Measurements from ENCODE around the gene GIPR.
A peak's percentile ranks its signal among the peaks of the same experiment; 100 is the strongest.

Gene GIPR

DNA sequence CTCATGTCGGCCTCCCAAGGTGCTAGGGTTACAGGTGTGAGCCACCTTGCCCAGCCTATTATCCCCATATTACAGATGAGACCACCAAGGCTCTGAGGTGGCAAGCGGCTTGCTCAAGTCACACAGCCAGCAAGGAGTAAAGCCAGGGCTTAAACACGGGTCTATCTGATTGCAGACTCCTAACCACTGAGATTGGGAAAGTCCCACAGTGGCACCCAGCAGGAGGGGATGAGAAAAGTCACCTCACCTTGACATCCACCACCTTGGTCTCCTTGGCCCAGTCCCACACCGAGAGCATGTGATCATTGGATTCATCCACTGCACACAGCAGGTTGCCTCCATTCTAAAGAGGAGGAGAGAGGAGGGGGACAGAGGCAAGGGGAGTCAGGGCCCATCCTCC lies 38.3 kb upstream of the GIPR start:
- DNase-seq = no peak
- Histone ChIP-seq H4K5ac (ENCODE audit: low read length) (no peak overlapping the region), H3K4me2 (ENCODE audit: low read length) (no peak overlapping the region), H3K4me1 (ENCODE audit: control insufficient read depth, low read depth, low read length) (peaks cover 6% of the 10 kb centered on the region), H3K23ac (ENCODE audit: low read length) (no peak overlapping the region), H2BK5ac (ENCODE audit: low read length) (no peak overlapping the region), H3K36me3 (ENCODE audit: control insufficient read depth, insufficient read depth, low read length) (no peaks in the 10 kb centered on the region), H3K27me3 (ENCODE audit: insufficient read depth, low read length, poor library complexity) (no peaks in the 10 kb centered on the region), H3K9ac (ENCODE audit: low read length) (no peak overlapping the region), H3K56ac (ENCODE audit: low read length) (no peak overlapping the region), H3K4ac (ENCODE audit: low read depth, low read length) (no peak overlapping the region), H2AK5ac (ENCODE audit: low read length) (no peak overlapping the region), H2BK15ac (replicated peaks; ENCODE audit: low read depth) (no peak overlapping the region), H4K8ac (ENCODE audit: low read depth, low read length) (no peak overlapping the region), H3K4me3 (ENCODE audit: low read length) (no peak overlapping the region), H3K18ac (ENCODE audit: low read length) (no peak overlapping the region), H3K79me2 (ENCODE audit: control insufficient read depth, insufficient read depth, low read length) (no peaks in the 10 kb centered on the region), H3K27ac (ENCODE audit: low read depth, low read length) (no peak overlapping the region), H3K79me1 (ENCODE audit: low read length) (no peaks in the 10 kb centered on the region), H2BK120ac (ENCODE audit: low read depth, low read length) (no peak overlapping the region)
- no CpG with 5 or more reads among the region's 4 CpGs for WGBS (ENCODE audit: extremely low coverage, insufficient coverage, low lambda C conversion rate)

DNA sequence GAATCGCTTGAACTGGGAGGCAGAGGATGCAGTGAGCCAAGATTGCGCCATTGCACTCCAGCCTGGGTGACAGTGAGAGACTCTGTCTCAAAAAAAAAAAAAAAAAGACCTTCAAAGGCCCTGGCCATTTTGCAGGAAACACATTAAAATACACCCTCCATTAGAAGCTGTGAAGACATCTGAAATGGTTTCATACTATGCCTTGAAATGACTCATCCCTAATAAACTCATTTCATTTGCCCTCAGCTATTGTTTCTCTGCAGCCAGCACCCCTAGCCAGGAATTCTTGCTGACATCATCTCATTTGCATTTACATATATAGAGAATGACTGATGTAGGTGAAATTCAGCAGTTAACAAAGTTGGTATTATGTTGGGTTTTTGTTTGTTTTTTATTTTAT lies 37.6 kb upstream of the GIPR start:
- H3K18ac ChIP-seq (ENCODE audit: low read length) = no peak overlapping the region
- no peaks in the 10 kb centered on the region for H3K79me1 ChIP-seq (ENCODE audit: low read length)
- H3K23ac ChIP-seq (ENCODE audit: low read length) = no peak overlapping the region
- peaks cover 6% of the 10 kb centered on the region for H3K4me1 ChIP-seq (ENCODE audit: control insufficient read depth, low read depth, low read length)
- H2AK5ac ChIP-seq (ENCODE audit: low read length) = no peak overlapping the region
- WGBS (ENCODE audit: extremely low coverage, insufficient coverage, low lambda C conversion rate) = no CpG with 5 or more reads among the region's 2 CpGs
- no peaks in the 10 kb centered on the region for H3K79me2 ChIP-seq (ENCODE audit: control insufficient read depth, insufficient read depth, low read length)
- H3K9ac ChIP-seq (ENCODE audit: low read length) = no peak overlapping the region
- no peak overlapping the region for H2BK120ac ChIP-seq (ENCODE audit: low read depth, low read length)
- no peak overlapping the region for H2BK15ac ChIP-seq (replicated peaks; ENCODE audit: low read depth)
- H3K56ac ChIP-seq (ENCODE audit: low read length) = no peak overlapping the region
- no peaks in the 10 kb centered on the region for H3K27me3 ChIP-seq (ENCODE audit: insufficient read depth, low read length, poor library complexity)
- H3K4ac ChIP-seq (ENCODE audit: low read depth, low read length) = no peak overlapping the region
- no peak overlapping the region for H3K4me3 ChIP-seq (ENCODE audit: low read length)
- no peaks in the 10 kb centered on the region for H3K36me3 ChIP-seq (ENCODE audit: control insufficient read depth, insufficient read depth, low read length)
- no peak overlapping the region for H2BK5ac ChIP-seq (ENCODE audit: low read length)
- H4K8ac ChIP-seq (ENCODE audit: low read depth, low read length) = no peak overlapping the region
- DNase-seq = peak; percentile 92
- no peak overlapping the region for H3K27ac ChIP-seq (ENCODE audit: low read depth, low read length)
- H3K4me2 ChIP-seq (ENCODE audit: low read length) = no peak overlapping the region
- no peak overlapping the region for H4K5ac ChIP-seq (ENCODE audit: low read length)

DNA sequence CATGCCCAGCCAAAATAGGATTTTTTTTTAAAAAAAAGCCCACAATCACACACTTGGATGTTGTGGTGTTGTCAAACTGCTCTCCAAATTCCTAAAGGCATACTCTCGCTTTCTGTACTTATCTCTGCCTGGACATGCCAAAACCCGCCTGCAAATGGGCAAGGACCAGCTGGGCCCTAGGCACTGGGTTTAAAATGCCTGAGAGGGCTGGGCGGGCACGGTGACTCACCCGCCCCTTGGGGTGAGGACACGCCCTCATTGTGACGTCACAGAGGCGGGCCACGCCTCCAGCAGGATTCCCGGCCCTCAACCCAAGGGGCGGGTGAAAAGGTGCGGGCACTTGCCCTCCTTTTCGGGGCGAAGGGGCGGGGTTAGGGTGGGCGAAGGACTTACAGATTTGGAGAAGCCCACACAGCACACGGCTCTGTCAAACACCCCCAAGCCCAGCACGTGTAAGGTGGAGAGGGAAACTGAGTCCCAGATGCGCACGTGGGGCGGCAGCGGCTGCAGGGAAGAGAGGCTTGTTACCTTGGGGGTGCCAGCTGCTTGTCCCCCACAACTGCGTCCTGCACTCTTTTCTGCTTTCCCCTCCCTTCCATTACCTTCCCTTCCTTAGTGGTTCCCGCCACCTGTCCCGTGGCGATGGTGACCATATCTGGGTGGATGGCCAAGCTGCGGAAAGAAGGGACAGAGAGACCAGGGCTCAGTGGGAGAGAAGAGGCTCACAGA lies 35.4 kb upstream of the GIPR start:
- Histone ChIP-seq H2BK5ac (ENCODE audit: low read length) (no peak overlapping the region), H3K18ac (ENCODE audit: low read length) (no peak overlapping the region), H3K9ac (ENCODE audit: low read length) (peak overlapping the region; percentile 65), H3K79me1 (ENCODE audit: low read length) (no peaks in the 10 kb centered on the region), H3K79me2 (ENCODE audit: control insufficient read depth, insufficient read depth, low read length) (no peaks in the 10 kb centered on the region), H3K27me3 (ENCODE audit: insufficient read depth, low read length, poor library complexity) (no peaks in the 10 kb centered on the region), H3K36me3 (ENCODE audit: control insufficient read depth, insufficient read depth, low read length) (no peaks in the 10 kb centered on the region), H3K23ac (ENCODE audit: low read length) (no peak overlapping the region), H2BK15ac (replicated peaks; ENCODE audit: low read depth) (no peak overlapping the region), H2AK5ac (ENCODE audit: low read length) (no peak overlapping the region), H3K4me2 (ENCODE audit: low read length) (peak overlapping the region; percentile 73), H3K27ac (ENCODE audit: low read depth, low read length) (peak overlapping the region; percentile 29), H3K4ac (ENCODE audit: low read depth, low read length) (peak overlapping the region; percentile 78), H3K56ac (ENCODE audit: low read length) (peak overlapping the region; percentile 88), H3K4me3 (ENCODE audit: low read length) (no peak overlapping the region), H4K8ac (ENCODE audit: low read depth, low read length) (no peak overlapping the region), H2BK120ac (ENCODE audit: low read depth, low read length) (no peak overlapping the region), H4K5ac (ENCODE audit: low read length) (no peak overlapping the region), H3K4me1 (ENCODE audit: control insufficient read depth, low read depth, low read length) (peaks cover 6% of the 10 kb centered on the region)
- peak; percentile 92 for DNase-seq
- WGBS (ENCODE audit: extremely low coverage, insufficient coverage, low lambda C conversion rate) = no CpG with 5 or more reads among the region's 27 CpGs

DNA sequence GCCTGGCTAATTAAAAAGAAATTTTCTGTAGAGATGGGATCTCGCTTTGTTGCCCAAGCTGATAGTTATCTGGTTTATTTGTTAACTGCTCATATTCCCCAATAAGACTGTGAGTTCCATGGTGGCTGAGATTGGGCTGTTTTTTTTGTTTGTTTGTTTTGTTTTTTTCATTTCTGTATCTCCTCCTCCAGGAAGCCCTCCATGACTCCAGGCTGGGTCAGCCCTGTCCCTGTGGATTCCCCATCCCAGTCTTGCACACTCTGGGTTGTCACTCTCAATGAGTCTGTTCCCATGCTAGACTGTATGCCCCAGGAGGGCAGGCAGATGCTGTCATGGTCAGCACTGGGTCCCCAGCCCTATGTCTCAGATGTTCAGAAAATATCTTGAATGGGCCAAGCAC lies 31.7 kb upstream of the GIPR start:
- WGBS (ENCODE audit: extremely low coverage, insufficient coverage, low lambda C conversion rate) = no CpG with 5 or more reads among the region's 1 CpG

DNA sequence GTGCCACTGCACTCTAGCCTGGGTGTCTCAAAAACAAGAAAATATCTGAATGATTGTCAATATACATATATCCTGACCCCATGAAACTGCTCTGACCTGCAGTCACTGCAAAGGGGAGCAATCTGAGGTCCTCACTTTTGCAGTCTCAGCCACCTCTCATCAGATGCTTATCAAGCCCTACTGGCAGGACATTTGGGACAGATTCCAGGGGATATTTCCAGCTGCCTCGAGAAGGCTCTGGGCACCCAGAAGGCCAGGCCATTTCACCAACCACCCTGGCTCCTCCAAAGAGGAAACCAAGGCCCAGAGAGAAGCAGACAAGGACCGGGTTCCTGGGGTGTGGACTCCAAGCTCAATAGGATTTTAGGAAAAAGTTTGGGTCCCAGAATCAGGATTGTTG lies 31.1 kb upstream of the GIPR start:
- no peak overlapping the region for H3K4ac ChIP-seq (ENCODE audit: low read depth, low read length)
- no peaks in the 10 kb centered on the region for H3K27me3 ChIP-seq (ENCODE audit: insufficient read depth, low read length, poor library complexity)
- H3K4me3 ChIP-seq (ENCODE audit: low read length) = no peak overlapping the region
- no peak overlapping the region for H2BK5ac ChIP-seq (ENCODE audit: low read length)
- H2BK120ac ChIP-seq (ENCODE audit: low read depth, low read length) = no peak overlapping the region
- no peak overlapping the region for H3K23ac ChIP-seq (ENCODE audit: low read length)
- no peak overlapping the region for H4K5ac ChIP-seq (ENCODE audit: low read length)
- H3K4me2 ChIP-seq (ENCODE audit: low read length) = no peak overlapping the region
- no peaks in the 10 kb centered on the region for H3K36me3 ChIP-seq (ENCODE audit: control insufficient read depth, insufficient read depth, low read length)
- H3K4me1 ChIP-seq (ENCODE audit: control insufficient read depth, low read depth, low read length) = peaks cover 7% of the 10 kb centered on the region
- DNase-seq = no peak
- H2AK5ac ChIP-seq (ENCODE audit: low read length) = no peak overlapping the region
- H4K8ac ChIP-seq (ENCODE audit: low read depth, low read length) = no peak overlapping the region
- H3K79me1 ChIP-seq (ENCODE audit: low read length) = no peaks in the 10 kb centered on the region
- no peak overlapping the region for H3K56ac ChIP-seq (ENCODE audit: low read length)
- no peak overlapping the region for H3K9ac ChIP-seq (ENCODE audit: low read length)
- no peak overlapping the region for H3K27ac ChIP-seq (ENCODE audit: low read depth, low read length)
- no peaks in the 10 kb centered on the region for H3K79me2 ChIP-seq (ENCODE audit: control insufficient read depth, insufficient read depth, low read length)
- H2BK15ac ChIP-seq (replicated peaks; ENCODE audit: low read depth) = no peak overlapping the region
- WGBS (ENCODE audit: extremely low coverage, insufficient coverage, low lambda C conversion rate) = no CpG with 5 or more reads among the region's 2 CpGs
- H3K18ac ChIP-seq (ENCODE audit: low read length) = no peak overlapping the region

More for the DNA sequence above, 31.7 kb upstream of the GIPR start:
- no peak overlapping the region for H3K9ac ChIP-seq (ENCODE audit: low read length)
- H3K4me3 ChIP-seq (ENCODE audit: low read length) = no peak overlapping the region
- no peak overlapping the region for H3K4me2 ChIP-seq (ENCODE audit: low read length)
- no peaks in the 10 kb centered on the region for H3K79me1 ChIP-seq (ENCODE audit: low read length)
- H2BK5ac ChIP-seq (ENCODE audit: low read length) = no peak overlapping the region
- H2AK5ac ChIP-seq (ENCODE audit: low read length) = no peak overlapping the region
- H3K56ac ChIP-seq (ENCODE audit: low read length) = no peak overlapping the region
- peaks cover 7% of the 10 kb centered on the region for H3K4me1 ChIP-seq (ENCODE audit: control insufficient read depth, low read depth, low read length)
- no peak overlapping the region for H3K27ac ChIP-seq (ENCODE audit: low read depth, low read length)
- no peaks in the 10 kb centered on the region for H3K27me3 ChIP-seq (ENCODE audit: insufficient read depth, low read length, poor library complexity)
- H4K5ac ChIP-seq (ENCODE audit: low read length) = no peak overlapping the region
- H3K4ac ChIP-seq (ENCODE audit: low read depth, low read length) = no peak overlapping the region
- H3K18ac ChIP-seq (ENCODE audit: low read length) = no peak overlapping the region
- DNase-seq = no peak
- H3K23ac ChIP-seq (ENCODE audit: low read length) = no peak overlapping the region
- no peaks in the 10 kb centered on the region for H3K36me3 ChIP-seq (ENCODE audit: control insufficient read depth, insufficient read depth, low read length)
- H2BK15ac ChIP-seq (replicated peaks; ENCODE audit: low read depth) = no peak overlapping the region
- H2BK120ac ChIP-seq (ENCODE audit: low read depth, low read length) = no peak overlapping the region
- H4K8ac ChIP-seq (ENCODE audit: low read depth, low read length) = no peak overlapping the region
- no peaks in the 10 kb centered on the region for H3K79me2 ChIP-seq (ENCODE audit: control insufficient read depth, insufficient read depth, low read length)

All from mesendoderm (in vitro differentiated cells).